Keratinocyte (primary cell): Measurements from ENCODE around the gene AKR1B1. TPM values are rescaled to one million over a fixed set of nuclear protein-coding genes. Genes with fewer than 3 reads are reported as not detected.

Source experiments
- DNase-seq: peaks from one replicate; pipeline ENCODE4 v3.0.0-alpha.2; 2011; ENCODE audit warnings: low read depth, missing footprints, low spot score
- FAIRE-seq: peaks from 2 replicates; lab custom pipeline; 2011; peaks lifted over from hg19 to GRCh38; lab: Jason Lieb, UNC
- H2AFZ ChIP-seq: 2 replicates; pipeline ENCODE4 v1.6.0; 2012; ENCODE audit warnings: low read length, control low read depth, inconsistent platforms; ENCODE audit not compliant: control insufficient read depth
- H3K27ac ChIP-seq: 2 replicates; pipeline ENCODE4 v1.5.1; 2011; ENCODE audit warnings: low read length; ENCODE audit not compliant: control insufficient read depth, insufficient read depth
- H3K27me3 ChIP-seq: 3 replicates; pipeline ENCODE4 v1.6.0; 2011; ENCODE audit warnings: low read length; ENCODE audit not compliant: control insufficient read depth, insufficient read depth; ENCODE audit errors: extremely low read depth
- H3K36me3 ChIP-seq, 2 experiments: 2 replicates in 1 of 2; 3 replicates in 1 of 2; pipeline ENCODE4 v1.5.1; 2011; ENCODE audit warnings: low read length in 2 of 2, mild to moderate bottlenecking in 1 of 2; ENCODE audit not compliant: control insufficient read depth in 2 of 2, insufficient read depth in 2 of 2; ENCODE audit errors: extremely low read depth in 1 of 2
- H3K4me1 ChIP-seq: 3 replicates; pipeline ENCODE4 v1.5.1; 2011; ENCODE audit warnings: low read length; ENCODE audit not compliant: control insufficient read depth, insufficient read depth; ENCODE audit errors: extremely low read depth
- H3K4me2 ChIP-seq: 3 replicates; pipeline ENCODE4 v1.6.0; 2011; ENCODE audit warnings: low read depth, low read length; ENCODE audit not compliant: control insufficient read depth, insufficient read depth; ENCODE audit errors: extremely low read depth
- H3K4me3 ChIP-seq, 3 experiments: fragments of 200-600 bp in 1 of 3; sonication (generic) in 1 of 3; 2 replicates in 2 of 3; 3 replicates in 1 of 3; pipeline ENCODE4 v1.5.1; 2011 to 2016; ENCODE audit warnings: low read length in 3 of 3, mild to moderate bottlenecking in 3 of 3, control low read depth in 2 of 3, inconsistent platforms in 1 of 3, low read depth in 1 of 3, mixed read lengths in 1 of 3, mixed run types in 1 of 3, moderate library complexity in 1 of 3; ENCODE audit not compliant: control insufficient read depth in 2 of 3, insufficient read depth in 2 of 3; ENCODE audit errors: extremely low read depth in 1 of 3
- H3K79me2 ChIP-seq: 2 replicates; pipeline ENCODE4 v1.6.0; 2012; ENCODE audit warnings: low read length; ENCODE audit not compliant: control insufficient read depth, insufficient read depth
- H3K9ac ChIP-seq: 3 replicates; pipeline ENCODE4 v1.6.0; 2011; ENCODE audit warnings: low read length; ENCODE audit not compliant: control insufficient read depth, insufficient read depth; ENCODE audit errors: extremely low read depth
- H3K9me1 ChIP-seq: 3 replicates; pipeline ENCODE4 v1.6.0; 2011; ENCODE audit warnings: low read length; ENCODE audit not compliant: control insufficient read depth, insufficient read depth; ENCODE audit errors: extremely low read depth
- H3K9me3 ChIP-seq: 2 replicates; pipeline ENCODE4 v1.5.1; 2012; ENCODE audit warnings: low read depth, low read length; ENCODE audit not compliant: control insufficient read depth
- H4K20me1 ChIP-seq: 3 replicates; pipeline ENCODE4 v1.6.0; 2011; ENCODE audit warnings: low read length; ENCODE audit not compliant: control insufficient read depth, insufficient read depth; ENCODE audit errors: extremely low read depth
- CTCF ChIP-seq, 3 experiments: IDR thresholded peaks in 1 of 3; conservative IDR thresholded peaks in 1 of 3; optimal IDR thresholded peaks in 1 of 3; 2 replicates in 2 of 3; 3 replicates in 1 of 3; pipeline versions ENCODE3 to v1.5.1; 2011; ENCODE audit warnings: low read length in 3 of 3, mild to moderate bottlenecking in 3 of 3, moderate library complexity in 2 of 3, control low read depth in 1 of 3, inconsistent platforms in 1 of 3; ENCODE audit not compliant: insufficient read depth in 2 of 3; ENCODE audit errors: extremely low read depth in 1 of 3
- EZH2 ChIP-seq: IDR thresholded peaks from one replicate; pipeline ENCODE4 v1.6.1; 2012; ENCODE audit warnings: inconsistent platforms, mild to moderate bottlenecking, low read length, moderate library complexity
- dilution Hi-C: fragments of 300-500 bp; cut with MboI; formaldehyde crosslinking; loops from one replicate; pipeline ENCODE4 v1.7.0; 2020; ENCODE audit warnings: low sequenced_read_pairs; ENCODE audit not compliant: extremely low pct_ligation_motif_present
- polyA plus RNA-seq, 5 experiments: library from polyadenylated mRNA; depleted of rRNA in 3 of 5; stranded (reverse) in 3 of 5; stranded (forward) in 1 of 5; unstranded in 1 of 5; fragments of >200 nt; gene quantifications; 1 replicate in 1 of 5; 2 replicates in 3 of 5; 3 replicates in 1 of 5; pipeline versions ENCODE4 v1.2.1 to v1.2.3, GENCODE V29; 2011 to 2012; ENCODE audit warnings: missing spikeins in 2 of 5, low read depth in 1 of 5, low replicate concordance in 1 of 5

The AKR1B1 gene
- polyA plus RNA-seq, 1 donor (not counting 4 experiments of a cell fraction or from before 2014, with no cell fraction given) = 139 TPM

- Histone ChIP-seq H3K9me1 (no peaks in the 10 kb centered on the region), H3K4me1 (peaks cover 8% of the 10 kb centered on the region), H4K20me1 (no peaks in the 10 kb centered on the region), H3K9ac (no peak overlapping the region), H3K36me3 (no peaks in the 10 kb centered on the region), H3K79me2 (no peaks in the 10 kb centered on the region), H3K9me3 (peaks cover 3% of the 10 kb centered on the region), H3K27me3 (no peaks in the 10 kb centered on the region), H3K4me3 (no peak overlapping the region), H3K4me2 (no peak overlapping the region), H2AFZ (no peak overlapping the region), H3K27ac (no peak overlapping the region)
- no peak for TF ChIP-seq EZH2
- no peak for TF ChIP-seq CTCF (optimal IDR thresholded peaks at IDR 0.05 in 1 of 3, IDR thresholded peaks at IDR 0.05 in 1 of 3, conservative IDR thresholded peaks at IDR 0.05 in 1 of 3; ENCODE audit: extremely low read depth in 1 of 3, insufficient read depth in 2 of 3, low read length in 3 of 3)
- DNase-seq = no peak
- dilution Hi-C loops = no loop called here
- no peak for FAIRE-seq
Measured at GRCh38 chr7:134468475-134468874, 9.6 kb upstream of the AKR1B1 start.

- dilution Hi-C loops = no loop called here
Measured at GRCh38 chr7:134468054-134468453, 9.2 kb upstream of the AKR1B1 start.

More at GRCh38 chr7:134468054-134468453, 9.2 kb upstream of the AKR1B1 start:
- no peak overlapping the region for H3K4me3 ChIP-seq
- FAIRE-seq (no peak), DNase-seq (no peak)
- no peak overlapping the region for H3K4me2 ChIP-seq
- H3K36me3 ChIP-seq = no peaks in the 10 kb centered on the region
- no peaks in the 10 kb centered on the region for H4K20me1 ChIP-seq
- no peak for TF ChIP-seq CTCF (optimal IDR thresholded peaks at IDR 0.05 in 1 of 3, IDR thresholded peaks at IDR 0.05 in 1 of 3, conservative IDR thresholded peaks at IDR 0.05 in 1 of 3; ENCODE audit: extremely low read depth in 1 of 3, insufficient read depth in 2 of 3, low read length in 3 of 3)
- TF ChIP-seq EZH2 = no peak
- no peak overlapping the region for H2AFZ ChIP-seq
- H3K9ac ChIP-seq = no peak overlapping the region
- H3K79me2 ChIP-seq = no peaks in the 10 kb centered on the region
- H3K27me3 ChIP-seq = no peaks in the 10 kb centered on the region
- no peaks in the 10 kb centered on the region for H3K9me1 ChIP-seq
- H3K27ac ChIP-seq = no peak overlapping the region
- peaks cover 8% of the 10 kb centered on the region for H3K4me1 ChIP-seq
- peaks cover 3% of the 10 kb centered on the region for H3K9me3 ChIP-seq
